Measurements from ENCODE around the gene BBS9. TPM values are rescaled to one million over a fixed set of nuclear protein-coding genes. Genes with fewer than 3 reads are reported as not detected.

The BBS9 gene
- total RNA-seq, 1 donor from 2014 or later = 11.3 TPM

GRCh38 chr7:33591490-33591889 is 462.1 kb downstream of the BBS9 start:
- intact Hi-C loops (cut with micrococcal nuclease) = no loop called here

- intact Hi-C loops (cut with micrococcal nuclease) = no loop called here
Measured at GRCh38 chr7:33592718-33593117, 463.4 kb downstream of the BBS9 start.

GRCh38 chr7:33593611-33594010 is 464.2 kb downstream of the BBS9 start:
- intact Hi-C loops (cut with micrococcal nuclease) = no loop called here

- intact Hi-C loops (cut with micrococcal nuclease) = no loop called here
Measured at GRCh38 chr7:33596686-33597085, 467.3 kb downstream of the BBS9 start.

- intact Hi-C loops (cut with micrococcal nuclease) = no loop called here
Measured at GRCh38 chr7:33597181-33597580, 467.8 kb downstream of the BBS9 start.

GRCh38 chr7:33601101-33601500 is 471.7 kb downstream of the BBS9 start:
- intact Hi-C loops (cut with micrococcal nuclease) = no loop called here

- intact Hi-C loops (cut with micrococcal nuclease) = no loop called here
Measured at GRCh38 chr7:33601884-33602283, 472.5 kb downstream of the BBS9 start.

- intact Hi-C loops (cut with micrococcal nuclease) = no loop called here
Measured at GRCh38 chr7:33604056-33604455, 474.7 kb downstream of the BBS9 start.

- intact Hi-C loops (cut with micrococcal nuclease) = no loop called here
Measured at GRCh38 chr7:33610918-33611317, 481.6 kb downstream of the BBS9 start.

GRCh38 chr7:33612442-33612841 is 483.1 kb downstream of the BBS9 start:
- intact Hi-C loops (cut with micrococcal nuclease) = no loop called here

GRCh38 chr7:33614357-33615117 is 485.2 kb downstream of the BBS9 start:
- intact Hi-C loops (cut with micrococcal nuclease) = no loop called here

- intact Hi-C loops (cut with micrococcal nuclease) = no loop called here
Measured at GRCh38 chr7:33616752-33617151, 487.4 kb downstream of the BBS9 start.

GRCh38 chr7:33619264-33619663 is 489.9 kb downstream of the BBS9 start:
- intact Hi-C loops (cut with micrococcal nuclease) = no loop called here

GRCh38 chr7:33623267-33623666 is 493.9 kb downstream of the BBS9 start:
- intact Hi-C loops (cut with micrococcal nuclease) = no loop called here

- intact Hi-C loops (cut with micrococcal nuclease) = no loop called here
Measured at GRCh38 chr7:33624215-33624614, 494.9 kb downstream of the BBS9 start.

- intact Hi-C loops (cut with micrococcal nuclease) = no loop called here
Measured at GRCh38 chr7:33626869-33627268, 497.5 kb downstream of the BBS9 start.

GRCh38 chr7:33627741-33628140 is 498.4 kb downstream of the BBS9 start:
- intact Hi-C loops (cut with micrococcal nuclease) = no loop called here

- intact Hi-C loops (cut with micrococcal nuclease) = no loop called here
Measured at GRCh38 chr7:33628894-33629293, 499.5 kb downstream of the BBS9 start.

- intact Hi-C loops (cut with micrococcal nuclease) = no loop called here
Measured at GRCh38 chr7:33630359-33630758, 501.0 kb downstream of the BBS9 start.

GRCh38 chr7:33632322-33632721 is 503.0 kb downstream of the BBS9 start:
- intact Hi-C loops (cut with micrococcal nuclease) = no loop called here

GRCh38 chr7:33632840-33633525 is 503.6 kb downstream of the BBS9 start:
- intact Hi-C loops (cut with micrococcal nuclease) = no loop called here

GRCh38 chr7:33634606-33635005 is 505.2 kb downstream of the BBS9 start:
- intact Hi-C loops (cut with micrococcal nuclease) = no loop called here

- intact Hi-C loops (cut with micrococcal nuclease) = no loop called here
Measured at GRCh38 chr7:33636359-33636758, 507.0 kb downstream of the BBS9 start.
